Activated naive CD8-positive, alpha-beta T cell (primary cell): ENCODE data around the gene STAB1.

Experiments used
- H3K27ac Mint-ChIP-seq: one replicate; pipeline ENCODE4 v1.8.0; 2021; ENCODE audit warnings: mixed read lengths
- H3K27me3 Mint-ChIP-seq: one replicate; pipeline ENCODE4 v1.8.0; 2021; ENCODE audit warnings: mixed read lengths
- H3K36me3 Mint-ChIP-seq: one replicate; pipeline ENCODE4 v1.8.0; 2021; ENCODE audit warnings: mixed read lengths
- H3K4me1 Mint-ChIP-seq: one replicate; pipeline ENCODE4 v1.8.0; 2021; ENCODE audit warnings: low read depth, mixed read lengths
- H3K4me3 Mint-ChIP-seq: one replicate; pipeline ENCODE4 v1.8.0; 2021; ENCODE audit warnings: mild to moderate bottlenecking, mixed read lengths
- H3K9me3 Mint-ChIP-seq: one replicate; pipeline ENCODE4 v1.8.0; 2021; ENCODE audit warnings: low read depth, mixed read lengths

STAB1 gene

DNA sequence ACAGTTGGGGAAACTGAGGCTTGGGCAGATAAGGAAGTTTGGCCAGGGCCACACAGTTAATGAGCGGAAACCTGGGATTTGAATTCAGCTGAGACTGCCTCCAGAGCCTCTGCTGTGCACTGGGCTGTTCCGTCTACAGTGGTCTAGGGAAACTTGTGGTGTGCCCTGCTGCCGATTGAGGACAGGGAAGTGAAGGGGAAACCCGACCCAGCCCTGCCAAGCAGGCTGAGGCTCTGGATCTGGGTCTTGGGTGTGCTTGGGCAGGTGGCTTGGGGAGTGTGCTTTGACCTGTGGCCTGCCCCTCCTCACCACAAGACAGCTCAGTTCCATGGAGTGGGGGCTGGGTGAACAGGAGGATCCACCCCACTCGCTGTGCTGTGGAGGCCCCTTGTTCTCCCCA is 22.1 kb upstream of the STAB1 start:
- Mint-ChIP-seq H3K27me3 (no peaks in the 10 kb centered on the region), H3K4me3 (no peak overlapping the region), H3K27ac (no peak overlapping the region), H3K36me3 (no peaks in the 10 kb centered on the region), H3K4me1 (peaks cover 4% of the 10 kb centered on the region), H3K9me3 (no peaks in the 10 kb centered on the region)

DNA sequence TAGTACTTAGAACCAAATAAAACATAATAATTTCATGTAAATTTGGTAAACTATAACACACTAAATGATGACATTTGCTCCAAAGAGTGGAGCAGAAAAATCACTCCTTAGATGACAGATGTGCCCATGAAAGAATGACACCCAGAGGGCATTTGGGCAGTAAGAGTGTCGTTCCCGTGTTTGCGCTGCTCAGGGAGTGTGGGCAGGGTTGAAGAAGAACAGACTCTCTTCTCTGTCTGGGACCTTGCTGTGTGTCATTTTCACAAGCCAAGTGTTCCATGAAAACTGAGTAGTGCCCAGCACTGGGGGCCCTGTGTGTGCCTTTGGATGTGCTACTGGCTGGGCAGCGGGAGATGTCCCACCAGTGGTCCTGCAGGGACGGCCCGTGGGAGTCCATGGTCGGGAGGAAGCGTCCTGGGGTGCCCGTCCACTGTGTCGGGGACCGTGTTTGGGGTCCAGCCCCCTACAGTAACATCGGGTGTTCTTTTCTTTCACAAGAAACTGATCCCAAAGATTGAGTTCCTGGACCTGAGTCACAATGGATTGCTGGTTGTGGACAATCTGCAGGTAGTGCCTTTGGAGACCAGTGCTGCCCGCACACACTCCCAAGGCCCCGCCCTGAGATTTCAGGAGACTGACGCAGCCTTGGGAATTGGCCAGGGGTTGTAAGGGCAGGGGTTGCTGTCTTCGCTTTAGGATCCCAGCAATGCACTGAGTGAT is 17.9 kb upstream of the STAB1 start:
- Mint-ChIP-seq H3K9me3 (no peaks in the 10 kb centered on the region), H3K4me3 (no peak overlapping the region), H3K4me1 (no peaks in the 10 kb centered on the region), H3K36me3 (no peaks in the 10 kb centered on the region), H3K27ac (no peak overlapping the region), H3K27me3 (no peaks in the 10 kb centered on the region)

- no peaks in the 10 kb centered on the region for H3K4me1 Mint-ChIP-seq
- H3K4me3 Mint-ChIP-seq = no peak overlapping the region
- H3K36me3 Mint-ChIP-seq = no peaks in the 10 kb centered on the region
- H3K27ac Mint-ChIP-seq = no peak overlapping the region
- H3K9me3 Mint-ChIP-seq = no peaks in the 10 kb centered on the region
- no peaks in the 10 kb centered on the region for H3K27me3 Mint-ChIP-seq
Measured at GRCh38 chr3:52477796-52478095, 17.4 kb upstream of the STAB1 start.

DNA sequence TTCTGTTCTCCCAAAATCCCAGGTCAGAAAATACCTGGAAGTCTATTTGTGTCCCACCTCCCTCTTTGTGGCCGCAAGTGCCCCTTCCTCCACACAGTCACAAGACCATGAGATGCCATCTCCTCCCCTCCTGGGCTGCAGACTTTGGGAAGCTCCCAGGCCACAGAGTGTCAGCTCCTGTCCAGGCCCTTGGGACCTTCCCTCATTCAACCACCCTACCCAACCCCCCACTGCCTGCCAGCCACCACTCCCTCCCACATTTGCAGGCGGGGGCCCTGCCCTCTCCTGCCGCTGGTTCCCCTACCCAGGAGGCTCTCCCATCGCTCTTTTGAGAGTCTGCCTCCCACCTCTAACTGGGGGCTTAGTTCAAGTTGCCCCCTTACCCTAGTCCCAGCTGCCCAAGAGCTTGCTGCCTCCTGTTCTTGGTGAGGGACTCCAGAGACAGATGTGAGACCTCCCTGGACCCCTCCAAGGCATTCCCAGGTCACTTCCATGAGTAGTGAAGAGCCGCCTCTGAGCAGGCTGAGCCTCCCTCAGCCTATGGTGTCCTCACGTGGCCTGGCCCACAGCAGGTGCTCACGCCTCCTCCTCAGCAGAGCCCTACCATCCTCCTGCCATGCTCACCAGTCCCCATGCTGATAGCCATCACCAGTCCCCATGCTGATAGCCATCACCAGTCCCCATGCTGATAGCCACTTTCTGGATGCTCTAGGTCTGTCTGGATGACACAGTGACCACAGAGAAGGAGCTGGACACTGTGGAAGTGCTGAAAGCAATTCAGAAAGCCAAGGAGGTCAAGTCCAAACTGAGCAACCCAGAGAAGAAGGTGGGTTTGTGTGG is 15.9 kb upstream of the STAB1 start:
- H3K4me3 Mint-ChIP-seq = no peak overlapping the region
- no peaks in the 10 kb centered on the region for H3K9me3 Mint-ChIP-seq
- no peaks in the 10 kb centered on the region for H3K36me3 Mint-ChIP-seq
- no peak overlapping the region for H3K27ac Mint-ChIP-seq
- no peaks in the 10 kb centered on the region for H3K4me1 Mint-ChIP-seq
- H3K27me3 Mint-ChIP-seq = no peaks in the 10 kb centered on the region

DNA sequence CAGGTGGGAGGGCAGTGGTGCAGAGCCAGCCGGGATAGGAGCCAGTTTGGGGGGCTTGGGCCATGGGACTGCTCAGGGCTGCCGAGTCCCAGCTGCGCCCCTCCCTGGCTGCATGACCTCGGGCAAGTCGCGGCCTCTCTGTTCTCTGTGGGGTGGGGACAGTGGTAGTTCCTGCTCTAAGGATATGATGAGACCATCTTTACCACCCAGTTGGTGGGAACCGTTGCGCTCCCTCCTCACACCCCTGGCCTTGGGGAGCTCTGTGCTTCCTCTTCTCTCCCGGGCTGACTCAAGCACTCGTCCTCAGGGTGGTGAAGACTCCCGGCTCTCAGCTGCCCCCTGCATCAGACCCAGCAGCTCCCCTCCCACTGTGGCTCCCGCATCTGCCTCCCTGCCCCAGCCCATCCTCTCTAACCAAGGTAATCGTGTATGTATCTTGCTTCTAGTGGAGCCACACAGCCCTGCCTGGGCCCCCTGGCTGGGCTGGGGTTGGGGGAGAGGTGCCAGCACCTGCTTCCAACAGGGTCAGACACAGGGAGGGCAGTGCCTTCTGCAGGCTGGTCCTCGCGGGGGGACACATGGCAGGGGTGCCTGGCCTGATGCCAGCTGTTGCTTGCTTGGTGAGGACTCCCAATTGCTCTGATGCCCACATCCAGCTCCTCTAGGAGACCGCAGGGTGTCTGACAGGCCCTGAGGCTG is 15.1 kb upstream of the STAB1 start:
- Mint-ChIP-seq H3K27ac (no peak overlapping the region), H3K9me3 (no peaks in the 10 kb centered on the region), H3K4me1 (no peaks in the 10 kb centered on the region), H3K27me3 (no peaks in the 10 kb centered on the region), H3K36me3 (no peaks in the 10 kb centered on the region), H3K4me3 (no peak overlapping the region)

DNA sequence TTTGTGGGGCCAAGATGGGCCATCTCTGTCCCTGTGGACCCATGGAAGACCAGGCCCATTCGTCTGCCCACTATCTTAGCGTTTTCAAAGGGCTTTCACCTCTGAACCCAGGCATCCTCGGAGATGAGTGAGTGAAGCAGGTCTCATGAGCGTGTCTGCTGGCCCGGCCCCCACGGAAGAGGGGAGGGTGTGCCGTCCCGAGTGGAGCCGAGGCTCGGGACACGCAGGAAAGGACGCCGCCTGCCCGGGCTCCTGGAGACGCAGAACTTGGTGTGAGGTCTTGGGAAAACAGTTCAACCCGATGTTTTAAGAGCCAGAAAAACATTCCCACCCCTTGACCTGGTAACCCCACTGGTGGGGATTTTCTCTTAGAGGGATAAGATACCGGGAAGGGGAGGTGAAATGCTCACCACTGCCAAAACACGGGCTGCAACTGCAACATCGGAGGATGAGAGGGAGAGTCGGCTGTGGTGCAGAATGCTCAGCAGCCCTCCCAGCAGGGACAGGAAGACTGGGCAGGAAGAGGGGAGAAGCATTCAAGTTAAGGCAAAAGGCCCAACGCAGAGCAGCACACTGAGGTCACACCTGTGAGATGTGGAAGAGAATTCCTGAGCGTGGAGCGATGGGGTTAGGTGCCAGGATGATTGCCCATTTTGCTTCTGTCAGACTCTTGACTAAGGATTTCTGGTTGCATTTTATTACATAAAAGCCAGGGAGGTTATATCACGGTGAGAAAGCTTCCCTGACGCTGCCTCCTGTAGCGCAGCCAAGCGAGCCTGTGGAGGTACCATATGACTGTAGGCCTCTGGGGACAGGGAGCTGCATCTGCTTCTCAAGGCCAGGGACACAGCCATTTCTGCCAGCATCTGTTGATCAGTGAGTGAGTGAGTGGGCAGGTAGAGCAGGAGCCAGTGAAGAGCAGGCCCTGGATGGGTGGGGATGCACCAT is 14.1 kb upstream of the STAB1 start:
- Mint-ChIP-seq H3K4me1 (no peaks in the 10 kb centered on the region), H3K36me3 (no peaks in the 10 kb centered on the region), H3K27me3 (no peaks in the 10 kb centered on the region), H3K9me3 (no peaks in the 10 kb centered on the region), H3K4me3 (no peak overlapping the region), H3K27ac (no peak overlapping the region)

GRCh38 chr3:52481819-52482521 is 13.2 kb upstream of the STAB1 start:
- Mint-ChIP-seq H3K9me3 (no peaks in the 10 kb centered on the region), H3K27me3 (no peaks in the 10 kb centered on the region), H3K27ac (no peak overlapping the region), H3K36me3 (no peaks in the 10 kb centered on the region), H3K4me1 (no peaks in the 10 kb centered on the region), H3K4me3 (no peak overlapping the region)

DNA sequence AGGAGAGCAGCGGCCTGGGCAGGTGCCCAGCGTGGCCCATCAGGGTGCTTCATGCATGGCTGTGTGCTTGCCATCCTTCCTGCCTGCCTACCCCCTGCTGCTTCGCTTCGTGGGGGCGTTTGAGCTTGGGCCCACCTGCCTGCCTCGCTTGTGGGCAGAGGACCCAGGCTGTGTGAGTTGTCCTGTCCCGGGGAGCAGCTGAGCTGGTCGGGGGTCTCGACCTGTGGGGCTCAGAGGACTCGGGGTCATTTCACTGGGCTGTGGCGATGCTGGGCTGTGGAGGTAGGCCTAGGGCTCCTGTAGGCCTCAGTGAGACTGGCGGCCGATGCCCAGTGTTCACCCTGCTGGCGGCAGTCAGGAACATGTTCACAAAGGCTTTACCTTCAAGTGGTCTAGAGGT is 12.1 kb upstream of the STAB1 start:
- Mint-ChIP-seq H3K36me3 (no peaks in the 10 kb centered on the region), H3K27me3 (no peaks in the 10 kb centered on the region), H3K4me1 (no peaks in the 10 kb centered on the region), H3K4me3 (no peak overlapping the region), H3K27ac (no peak overlapping the region), H3K9me3 (no peaks in the 10 kb centered on the region)

DNA sequence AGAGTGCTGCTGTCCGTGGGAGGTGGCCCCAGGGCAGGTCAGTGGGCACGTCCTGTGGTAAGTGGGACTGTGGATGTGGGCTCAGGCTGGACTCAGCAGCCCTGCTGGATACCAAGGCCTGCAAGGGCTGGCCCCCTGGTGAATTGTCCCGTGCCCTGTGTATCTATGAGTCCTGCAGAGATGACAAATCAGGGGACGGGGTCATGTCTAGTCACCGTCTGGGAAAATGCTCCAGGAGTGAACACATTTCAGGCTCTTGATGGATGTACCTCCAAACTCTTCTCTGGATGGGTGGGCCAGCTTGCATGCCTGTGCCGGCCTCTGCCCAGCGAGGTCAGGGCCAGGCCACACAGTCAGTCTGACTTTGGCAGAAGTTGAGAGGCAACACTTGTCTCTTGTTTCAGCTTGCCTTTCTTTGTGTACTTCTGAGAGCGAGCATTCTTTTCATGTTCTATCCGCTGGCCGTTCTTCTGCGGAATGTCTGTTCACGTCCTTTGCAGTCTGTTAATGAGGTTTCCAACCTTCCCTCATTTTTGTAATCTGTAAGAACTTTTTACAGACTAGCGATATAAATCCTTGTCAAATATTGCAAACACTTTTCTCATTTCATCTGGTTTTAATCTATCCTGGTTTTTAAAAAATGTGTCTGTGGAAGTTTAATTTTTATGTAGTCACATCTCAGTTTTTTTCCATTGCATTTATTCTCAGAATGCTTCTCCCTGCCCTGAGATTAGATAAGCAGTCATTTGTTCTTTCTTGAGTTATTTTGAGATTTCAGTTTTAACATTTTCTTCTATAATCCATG is 11.4 kb upstream of the STAB1 start:
- Mint-ChIP-seq H3K27me3 (no peaks in the 10 kb centered on the region), H3K27ac (peak overlapping the region; percentile 22), H3K4me3 (no peak overlapping the region), H3K4me1 (no peaks in the 10 kb centered on the region), H3K36me3 (no peaks in the 10 kb centered on the region), H3K9me3 (no peaks in the 10 kb centered on the region)

DNA sequence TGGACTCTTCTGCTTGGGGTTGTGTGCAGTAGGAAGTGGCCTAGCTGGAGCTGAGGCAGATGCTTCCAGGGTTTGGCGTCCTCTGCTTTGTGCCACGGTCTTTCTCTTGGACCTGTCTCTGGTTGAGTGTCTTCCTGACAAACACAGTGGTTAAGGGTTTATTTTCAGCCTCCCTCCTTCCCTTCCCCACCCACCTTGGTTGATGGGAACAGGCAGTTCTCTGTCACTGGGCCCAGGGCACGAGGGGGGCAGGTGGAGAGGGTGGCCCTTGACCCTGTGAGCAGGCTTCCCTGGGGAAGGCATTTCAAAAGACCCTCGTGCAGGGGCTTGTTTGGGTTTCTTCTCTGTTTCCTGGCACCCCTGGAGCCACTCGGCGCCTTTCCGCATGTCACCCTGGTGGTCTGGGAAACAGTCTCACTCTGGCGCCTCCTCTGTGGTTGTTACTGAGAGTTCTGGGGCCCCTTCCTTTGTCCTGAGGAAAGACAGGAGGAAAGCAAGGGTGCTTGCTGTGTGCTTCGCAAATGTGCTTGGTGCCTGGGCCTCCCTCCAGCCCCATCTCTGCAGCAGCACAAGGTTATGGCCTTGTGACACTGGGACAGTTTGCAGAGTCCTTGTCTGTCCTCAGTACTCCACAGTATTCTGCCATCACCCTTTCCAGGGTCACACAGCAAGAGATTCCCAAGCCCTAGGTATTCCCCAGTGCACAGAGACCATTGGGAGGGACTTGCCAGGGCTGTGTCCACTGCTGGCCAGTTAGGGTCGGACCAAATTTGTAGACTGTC is 10.3 kb upstream of the STAB1 start:
- H3K36me3 Mint-ChIP-seq = no peaks in the 10 kb centered on the region
- no peak overlapping the region for H3K27ac Mint-ChIP-seq
- no peaks in the 10 kb centered on the region for H3K9me3 Mint-ChIP-seq
- no peaks in the 10 kb centered on the region for H3K27me3 Mint-ChIP-seq
- no peak overlapping the region for H3K4me3 Mint-ChIP-seq
- no peaks in the 10 kb centered on the region for H3K4me1 Mint-ChIP-seq

DNA sequence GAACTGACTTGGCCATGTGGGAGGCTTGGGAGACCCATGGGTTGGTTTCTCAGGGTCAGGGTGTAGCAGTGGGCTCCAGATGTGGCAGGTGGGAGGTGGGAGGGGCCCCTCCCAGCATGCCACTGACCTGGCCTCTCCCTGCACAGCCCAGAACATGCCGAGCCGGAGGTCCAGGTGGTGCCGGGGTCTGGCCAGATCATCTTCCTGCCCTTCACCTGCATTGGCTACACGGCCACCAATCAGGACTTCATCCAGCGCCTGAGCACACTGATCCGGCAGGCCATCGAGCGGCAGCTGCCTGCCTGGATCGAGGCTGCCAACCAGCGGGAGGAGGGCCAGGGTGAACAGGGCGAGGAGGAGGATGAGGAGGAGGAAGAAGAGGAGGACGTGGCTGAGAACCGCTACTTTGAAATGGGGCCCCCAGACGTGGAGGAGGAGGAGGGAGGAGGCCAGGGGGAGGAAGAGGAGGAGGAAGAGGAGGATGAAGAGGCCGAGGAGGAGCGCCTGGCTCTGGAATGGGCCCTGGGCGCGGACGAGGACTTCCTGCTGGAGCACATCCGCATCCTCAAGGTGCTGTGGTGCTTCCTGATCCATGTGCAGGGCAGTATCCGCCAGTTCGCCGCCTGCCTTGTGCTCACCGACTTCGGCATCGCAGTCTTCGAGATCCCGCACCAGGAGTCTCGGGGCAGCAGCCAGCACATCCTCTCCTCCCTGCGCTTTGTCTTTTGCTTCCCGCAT is 7.9 kb upstream of the STAB1 start:
- no peaks in the 10 kb centered on the region for H3K27me3 Mint-ChIP-seq
- H3K9me3 Mint-ChIP-seq = no peaks in the 10 kb centered on the region
- H3K4me3 Mint-ChIP-seq = no peak overlapping the region
- H3K36me3 Mint-ChIP-seq = no peaks in the 10 kb centered on the region
- H3K27ac Mint-ChIP-seq = no peak overlapping the region
- no peaks in the 10 kb centered on the region for H3K4me1 Mint-ChIP-seq

DNA sequence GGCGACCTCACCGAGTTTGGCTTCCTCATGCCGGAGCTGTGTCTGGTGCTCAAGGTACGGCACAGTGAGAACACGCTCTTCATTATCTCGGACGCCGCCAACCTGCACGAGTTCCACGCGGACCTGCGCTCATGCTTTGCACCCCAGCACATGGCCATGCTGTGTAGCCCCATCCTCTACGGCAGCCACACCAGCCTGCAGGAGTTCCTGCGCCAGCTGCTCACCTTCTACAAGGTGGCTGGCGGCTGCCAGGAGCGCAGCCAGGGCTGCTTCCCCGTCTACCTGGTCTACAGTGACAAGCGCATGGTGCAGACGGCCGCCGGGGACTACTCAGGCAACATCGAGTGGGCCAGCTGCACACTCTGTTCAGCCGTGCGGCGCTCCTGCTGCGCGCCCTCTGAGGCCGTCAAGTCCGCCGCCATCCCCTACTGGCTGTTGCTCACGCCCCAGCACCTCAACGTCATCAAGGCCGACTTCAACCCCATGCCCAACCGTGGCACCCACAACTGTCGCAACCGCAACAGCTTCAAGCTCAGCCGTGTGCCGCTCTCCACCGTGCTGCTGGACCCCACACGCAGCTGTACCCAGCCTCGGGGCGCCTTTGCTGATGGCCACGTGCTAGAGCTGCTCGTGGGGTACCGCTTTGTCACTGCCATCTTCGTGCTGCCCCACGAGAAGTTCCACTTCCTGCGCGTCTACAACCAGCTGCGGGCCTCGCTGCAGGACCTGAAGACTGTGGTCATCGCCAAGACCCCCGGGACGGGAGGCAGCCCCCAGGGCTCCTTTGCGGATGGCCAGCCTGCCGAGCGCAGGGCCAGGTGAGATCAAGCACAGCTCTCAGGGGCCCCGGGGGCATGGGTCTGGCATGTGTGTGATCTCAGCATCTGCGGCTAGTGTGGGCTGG is 7.1 kb upstream of the STAB1 start:
- Mint-ChIP-seq H3K9me3 (no peaks in the 10 kb centered on the region), H3K4me1 (no peaks in the 10 kb centered on the region), H3K4me3 (no peak overlapping the region), H3K36me3 (no peaks in the 10 kb centered on the region), H3K27ac (no peak overlapping the region), H3K27me3 (no peaks in the 10 kb centered on the region)
